H9 (cell line): ENCODE results near the gene PVALB. TPM values are rescaled to one million over a fixed set of nuclear protein-coding genes. Genes with fewer than 3 reads are reported as not detected.

ENCODE experiments used
- DNase-seq: peaks from one replicate; pipeline ENCODE4 v3.0.0-alpha.2; 2017
- H2AFZ ChIP-seq: one replicate; pipeline ENCODE4 v1.6.1; 2013; ENCODE audit warnings: mild to moderate bottlenecking, low read length, control low read depth, moderate library complexity
- H2AK5ac ChIP-seq: 2 replicates; pipeline ENCODE4 v1.6.1; 2013; ENCODE audit warnings: low read length, control low read depth, mixed read lengths; ENCODE audit not compliant: insufficient read length
- H2BK120ac ChIP-seq: one replicate; pipeline ENCODE4 v1.6.1; 2013; ENCODE audit warnings: low read depth, mild to moderate bottlenecking, low read length, control low read depth, inconsistent platforms; ENCODE audit not compliant: poor library complexity, severe bottlenecking
- H2BK12ac ChIP-seq: 2 replicates; pipeline ENCODE4 v1.6.1; 2013; ENCODE audit warnings: low read length, control low read depth, mixed read lengths, low read depth; ENCODE audit not compliant: insufficient read length
- H2BK15ac ChIP-seq: 2 replicates; pipeline ENCODE4 v1.6.1; 2013; ENCODE audit warnings: low read depth, low read length, control low read depth
- H2BK20ac ChIP-seq: one replicate; pipeline ENCODE4 v1.6.1; 2013; ENCODE audit warnings: low read depth, mild to moderate bottlenecking, low read length, control low read depth, inconsistent platforms; ENCODE audit not compliant: poor library complexity, severe bottlenecking
- H2BK5ac ChIP-seq: 2 replicates; pipeline ENCODE4 v1.6.1; 2013; ENCODE audit warnings: low read length, control low read depth, mixed read lengths; ENCODE audit not compliant: insufficient read length
- H3K14ac ChIP-seq: 2 replicates; pipeline ENCODE4 v1.6.1; 2013; ENCODE audit warnings: low read length, control low read depth; ENCODE audit not compliant: insufficient read depth
- H3K18ac ChIP-seq: 2 replicates; pipeline ENCODE4 v1.6.1; 2013; ENCODE audit warnings: low read depth, mild to moderate bottlenecking, mixed read lengths, low read length, control low read depth; ENCODE audit not compliant: insufficient read length
- H3K23ac ChIP-seq: 2 replicates; pipeline ENCODE4 v1.6.1; 2013; ENCODE audit warnings: low read length, control low read depth, mixed read lengths, low read depth; ENCODE audit not compliant: insufficient read length
- H3K23me2 ChIP-seq: 2 replicates; pipeline ENCODE4 v1.6.1; 2013; ENCODE audit warnings: low read depth, mild to moderate bottlenecking, mixed read lengths, low read length, control low read depth; ENCODE audit not compliant: insufficient read length, poor library complexity, severe bottlenecking
- H3K27ac ChIP-seq: 2 replicates; pipeline ENCODE4 v1.5.1; 2013; ENCODE audit warnings: low read length, control low read depth, mixed read lengths, low read depth; ENCODE audit not compliant: insufficient read length
- H3K27me3 ChIP-seq: 2 replicates; pipeline ENCODE4 v1.6.1; 2013; ENCODE audit warnings: low read length, control low read depth, inconsistent platforms; ENCODE audit not compliant: insufficient read depth
- H3K4ac ChIP-seq: 2 replicates; pipeline ENCODE4 v1.6.1; 2013; ENCODE audit warnings: low read depth, mild to moderate bottlenecking, control low read depth, inconsistent platforms, low read length, moderate library complexity
- H3K4me1 ChIP-seq: 2 replicates; pipeline ENCODE4 v1.6.1; 2013; ENCODE audit warnings: low read length, control low read depth, inconsistent platforms; ENCODE audit not compliant: insufficient read depth
- H3K4me2 ChIP-seq: 2 replicates; pipeline ENCODE4 v1.6.1; 2013; ENCODE audit warnings: low read length, control low read depth, mixed read lengths; ENCODE audit not compliant: insufficient read length, insufficient read depth
- H3K56ac ChIP-seq: 2 replicates; pipeline ENCODE4 v1.6.1; 2013; ENCODE audit warnings: low read depth, mild to moderate bottlenecking, mixed read lengths, low read length, control low read depth; ENCODE audit not compliant: insufficient read length
- H3K79me1 ChIP-seq: 2 replicates; pipeline ENCODE4 v1.6.1; 2013; ENCODE audit warnings: low read depth, mild to moderate bottlenecking, moderate library complexity, low read length, control low read depth, inconsistent platforms; ENCODE audit not compliant: insufficient read depth, poor library complexity, severe bottlenecking
- H3K79me2 ChIP-seq: 2 replicates; pipeline ENCODE4 v1.6.1; 2013; ENCODE audit warnings: low read length, control low read depth, inconsistent platforms; ENCODE audit not compliant: insufficient read depth
- H3K9ac ChIP-seq: 2 replicates; pipeline ENCODE4 v1.6.1; 2013; ENCODE audit warnings: low read length, control low read depth, mixed read lengths; ENCODE audit not compliant: insufficient read length; ENCODE audit errors: extremely low read depth
- H3K9me3 ChIP-seq: one replicate; pipeline ENCODE4 v1.6.1; 2013; ENCODE audit warnings: low read depth, low read length, inconsistent platforms; ENCODE audit not compliant: control insufficient read depth
- H3T11ph ChIP-seq: one replicate; pipeline ENCODE4 v1.6.1; 2013; ENCODE audit warnings: mild to moderate bottlenecking, low read length, control low read depth, inconsistent platforms
- H4K20me1 ChIP-seq: one replicate; pipeline ENCODE4 v1.6.1; 2013; ENCODE audit not compliant: control insufficient read depth, insufficient read length, insufficient read depth
- H4K5ac ChIP-seq: 2 replicates; pipeline ENCODE4 v1.6.1; 2013; ENCODE audit warnings: low read depth, mild to moderate bottlenecking, mixed read lengths, low read length, control low read depth; ENCODE audit not compliant: insufficient read length
- H4K8ac ChIP-seq: replicated peaks from 2 replicates; pipeline ENCODE4 v1.6.1; 2013; ENCODE audit warnings: low read length, control low read depth, mixed read lengths, low read depth; ENCODE audit not compliant: insufficient read length
- H4K91ac ChIP-seq: 2 replicates; pipeline ENCODE4 v1.6.1; 2013; ENCODE audit warnings: low read depth, mild to moderate bottlenecking, moderate library complexity, mixed read lengths, low read length, control low read depth; ENCODE audit not compliant: insufficient read length
- H3K27ac Mint-ChIP-seq, 3 experiments: 2 replicates in 2 of 3; 3 replicates in 1 of 3; pipeline ENCODE4 v1.8.0; 2020 to 2021; ENCODE audit warnings: mixed read lengths in 3 of 3, mild to moderate bottlenecking in 1 of 3, moderate library complexity in 1 of 3
- H3K27me3 Mint-ChIP-seq: 2 replicates; pipeline ENCODE4 v1.8.0; 2021; ENCODE audit warnings: low read depth, mild to moderate bottlenecking, moderate library complexity, mixed read lengths
- H3K36me3 Mint-ChIP-seq, 3 experiments: 2 replicates in 2 of 3; 3 replicates in 1 of 3; pipeline ENCODE4 v1.8.0; 2020 to 2021; ENCODE audit warnings: low read depth in 3 of 3, mixed read lengths in 3 of 3; ENCODE audit not compliant: insufficient read depth in 1 of 3
- H3K4me1 Mint-ChIP-seq, 2 experiments: 2 replicates each; pipeline ENCODE4 v1.8.0; 2020; ENCODE audit warnings: mixed read lengths in 2 of 2
- H3K4me3 Mint-ChIP-seq, 2 experiments: 2 replicates in 1 of 2; 3 replicates in 1 of 2; pipeline ENCODE4 v1.8.0; 2020 to 2021; ENCODE audit warnings: mild to moderate bottlenecking in 2 of 2, mixed read lengths in 2 of 2, moderate library complexity in 1 of 2
- H3K9me3 Mint-ChIP-seq, 2 experiments: 2 replicates in 1 of 2; 3 replicates in 1 of 2; pipeline ENCODE4 v1.8.0; 2020; ENCODE audit warnings: mild to moderate bottlenecking in 2 of 2, mixed read lengths in 2 of 2, moderate library complexity in 1 of 2
- CTCF ChIP-seq: fragments of 200-600 bp; sonication (generic); conservative IDR thresholded peaks from 3 replicates; pipeline ENCODE4 v1.8.0; 2021; ENCODE audit warnings: antibody characterized with exemption, mild to moderate bottlenecking
- WGBS: extraction: QIAGEN DNeasy Blood & Tissue Kit; methylation state at CpG from one replicate; pipeline ENCODE4 v1.1.7; 2013; ENCODE audit warnings: missing lambda C conversion rate, low lambda C conversion rate, mixed read lengths; ENCODE audit not compliant: insufficient read length; ENCODE audit errors: extremely low coverage; 5-methylcytosine and 5-hydroxymethylcytosine counted together
- total RNA-seq: library from RNA; stranded (reverse); gene quantifications from 2 replicates; pipeline ENCODE4 v1.2.1, GENCODE V29; 2021

Gene PVALB
- total RNA-seq, 1 experiment from 2014 or later = 2.7 TPM

GRCh38 chr22:36775586-36775963, 41.3 kb downstream of the PVALB start:
- H3K27ac ChIP-seq = no peak overlapping the region
- H2BK5ac ChIP-seq = no peak overlapping the region
- H3T11ph ChIP-seq = no peak overlapping the region
- H2BK120ac ChIP-seq = no peak overlapping the region
- H3K79me1 ChIP-seq = no peaks in the 10 kb centered on the region
- no peak overlapping the region for H3K4ac ChIP-seq
- H3K79me2 ChIP-seq = no peaks in the 10 kb centered on the region
- peaks cover 11 to 33% (median 14%) of the 10 kb centered on the region in 3 experiments for H3K36me3 Mint-ChIP-seq
- H3K18ac ChIP-seq = peak overlapping the region; percentile 83
- H3K27me3 ChIP-seq = no peaks in the 10 kb centered on the region
- no peaks in the 10 kb centered on the region for H3K9me3 ChIP-seq
- H4K20me1 ChIP-seq = no peaks in the 10 kb centered on the region
- peaks cover 2% of the 10 kb centered on the region for H3K23me2 ChIP-seq
- H3K4me3 Mint-ChIP-seq = peak overlapping the region; percentile 85 to 91
- WGBS = no CpG with 5 or more reads among the region's 23 CpGs
- H3K9ac ChIP-seq = peak overlapping the region; percentile 72
- no peak overlapping the region for H4K91ac ChIP-seq
- peaks cover 8 to 17% of the 10 kb centered on the region in 2 experiments for H3K4me1 Mint-ChIP-seq
- peaks cover 34% of the 10 kb centered on the region for H3K27me3 Mint-ChIP-seq
- H3K14ac ChIP-seq = no peak overlapping the region
- H2AFZ ChIP-seq = no peak overlapping the region
- H3K4me1 ChIP-seq = no peaks in the 10 kb centered on the region; the same call in 1 of the 2 replicates
- no peak overlapping the region for H2BK15ac ChIP-seq
- H3K9me3 Mint-ChIP-seq = peaks cover 15 to 24% of the 10 kb centered on the region in 2 experiments
- no peak for TF ChIP-seq CTCF
- no peak for DNase-seq
- H3K56ac ChIP-seq = no peak overlapping the region
- peak overlapping the region; percentile 87 for H3K4me2 ChIP-seq
- H3K23ac ChIP-seq = no peak overlapping the region
- no peak overlapping the region for H2BK12ac ChIP-seq
- H2BK20ac ChIP-seq = no peak overlapping the region
- H2AK5ac ChIP-seq = no peak overlapping the region
- H3K27ac Mint-ChIP-seq = peak overlapping the region in 1 of 3 experiments; percentile 93; a peak in 2 of 7 replicates
- no peak overlapping the region for H4K8ac ChIP-seq
- H4K5ac ChIP-seq = no peak overlapping the region
